Activated T-cell treated with anti-CD3 and anti-CD28 coated beads, Interleukin-2, amount 50 U/mL, for 1 hour (primary cell): ENCODE results near the gene LRRC17.
"Not testable (repeated sequence)": the region's sequence is repeated elsewhere in the genome, so short reads cannot be mapped to it uniquely, and the experiment has no call there.

Experiments
- DNase-seq: peaks from one replicate; pipeline ENCODE4 v3.0.0-alpha.2; 2020

The LRRC17 gene

GRCh38 chr7:102943423-102944169, 30.8 kb downstream of the LRRC17 start:
- no peak for DNase-seq

GRCh38 chr7:102944241-102944640, 31.4 kb downstream of the LRRC17 start:
- no peak for DNase-seq

- no peak for DNase-seq
Observed at GRCh38 chr7:102951839-102952238, 39.0 kb downstream of the LRRC17 start.

- no peak for DNase-seq
Observed at GRCh38 chr7:102953406-102953805, 40.6 kb downstream of the LRRC17 start.

GRCh38 chr7:102954359-102954758, 41.6 kb downstream of the LRRC17 start:
- not testable (repeated sequence) for DNase-seq

GRCh38 chr7:102958004-102958403, 45.2 kb downstream of the LRRC17 start:
- not testable (repeated sequence) for DNase-seq

GRCh38 chr7:102961993-102962392, 49.2 kb downstream of the LRRC17 start:
- DNase-seq, result not testable (repeated sequence)

- DNase-seq, result no peak
Observed at GRCh38 chr7:102966465-102966864, 53.7 kb downstream of the LRRC17 start.

GRCh38 chr7:102967798-102968197, 55.0 kb downstream of the LRRC17 start:
- DNase-seq, result no peak

GRCh38 chr7:102973096-102973802, 60.4 kb downstream of the LRRC17 start:
- no peak for DNase-seq

- no peak for DNase-seq
Observed at GRCh38 chr7:102974366-102975236, 61.8 kb downstream of the LRRC17 start.

- no peak for DNase-seq
Observed at GRCh38 chr7:102975854-102976253, 63.1 kb downstream of the LRRC17 start.

- DNase-seq, result no peak
Observed at GRCh38 chr7:102976493-102976892, 63.7 kb downstream of the LRRC17 start.

GRCh38 chr7:102977586-102977985, 64.8 kb downstream of the LRRC17 start:
- DNase-seq, result not testable (repeated sequence)

GRCh38 chr7:102978284-102978683, 65.5 kb downstream of the LRRC17 start:
- DNase-seq, result no peak

GRCh38 chr7:102979670-102980069, 66.9 kb downstream of the LRRC17 start:
- DNase-seq, result no peak

- no peak for DNase-seq
Observed at GRCh38 chr7:102981451-102981850, 68.7 kb downstream of the LRRC17 start.

GRCh38 chr7:102982235-102982634, 69.4 kb downstream of the LRRC17 start:
- no peak for DNase-seq

GRCh38 chr7:102983602-102984001, 70.8 kb downstream of the LRRC17 start:
- DNase-seq, result no peak

GRCh38 chr7:102985176-102985783, 72.5 kb downstream of the LRRC17 start:
- no peak for DNase-seq

GRCh38 chr7:102988088-102988487, 75.3 kb downstream of the LRRC17 start:
- DNase-seq, result no peak

- no peak for DNase-seq
Observed at GRCh38 chr7:102988631-102989560, 76.1 kb downstream of the LRRC17 start.
